IMR-90 (cell line): Measurements from ENCODE around the gene SPATA32. TPM values are rescaled to one million over a fixed set of nuclear protein-coding genes. Genes with fewer than 3 reads are reported as not detected.

Source experiments
- ATAC-seq: fragments of 200-7000 bp; cut with Tn5 transposase; 2 replicates; pipeline ENCODE4 v1.9.1; 2020; ENCODE audit warnings: low read depth, mild to moderate bottlenecking, moderate library complexity
- BruUV-seq: library from RNA; stranded (reverse); fragments of 400-500 nt; replicated peaks from 2 replicates; lab custom pipeline; 2021; lab: Mats Ljungman, UMichigan
- CTCF ChIA-PET: fragments of 300-600 bp; formaldehyde crosslinking; extraction: SDS; loops from one replicate; lab custom pipeline; 2021; ENCODE audit warnings: antibody characterized with exemption; lab: Yijun Ruan, JAX
- POLR2A ChIA-PET: fragments of 300-600 bp; sonication (Branson Sonifier 250); formaldehyde crosslinking; loops from one replicate; lab custom pipeline; 2022; ENCODE audit warnings: antibody characterized with exemption; ENCODE audit not compliant: unreplicated experiment; lab: Charles Lee
- DNase-seq: peaks from one replicate; pipeline ENCODE4 v3.0.0; 2013
- H2AFZ ChIP-seq: replicated peaks from 2 replicates; pipeline ENCODE3; 2013; ENCODE audit warnings: low read length, mild to moderate bottlenecking; ENCODE audit not compliant: poor library complexity
- H2AK5ac ChIP-seq: 2 replicates; pipeline ENCODE4 v1.6.1; 2013; ENCODE audit warnings: low read depth, low read length, inconsistent platforms
- H2AK9ac ChIP-seq: replicated peaks from 2 replicates; pipeline ENCODE3; 2013; ENCODE audit warnings: mild to moderate bottlenecking, low read depth, low read length, moderate library complexity; ENCODE audit not compliant: poor library complexity
- H2BK120ac ChIP-seq: 2 replicates; pipeline ENCODE4 v1.6.1; 2013; ENCODE audit warnings: low read depth, low read length, inconsistent platforms
- H2BK15ac ChIP-seq: 3 replicates; pipeline ENCODE4 v1.6.1; 2013; ENCODE audit warnings: low read depth, low read length, inconsistent platforms
- H2BK20ac ChIP-seq: 2 replicates; pipeline ENCODE4 v1.6.1; 2013; ENCODE audit warnings: low read depth, mild to moderate bottlenecking, inconsistent platforms, low read length, moderate library complexity
- H2BK5ac ChIP-seq: 2 replicates; pipeline ENCODE4 v1.6.1; 2013; ENCODE audit warnings: mild to moderate bottlenecking, low read depth, low read length, inconsistent platforms; ENCODE audit not compliant: poor library complexity, severe bottlenecking
- H3K14ac ChIP-seq: replicated peaks from 2 replicates; pipeline ENCODE4 v1.6.1; 2013; ENCODE audit warnings: low read depth, low read length, inconsistent platforms
- H3K18ac ChIP-seq: 2 replicates; pipeline ENCODE4 v1.6.1; 2013; ENCODE audit warnings: low read depth, low read length, control low read depth
- H3K23ac ChIP-seq: 2 replicates; pipeline ENCODE4 v1.6.1; 2013; ENCODE audit warnings: low read depth, low read length, inconsistent platforms
- H3K27ac ChIP-seq: 2 replicates; pipeline ENCODE4 v1.5.1; 2013; ENCODE audit warnings: mild to moderate bottlenecking, control low read depth, low read length; ENCODE audit not compliant: insufficient read depth
- H3K27me3 ChIP-seq: 2 replicates; pipeline ENCODE4 v1.6.1; 2013; ENCODE audit warnings: low read length; ENCODE audit not compliant: control insufficient read depth, insufficient read depth
- H3K36me3 ChIP-seq: 2 replicates; pipeline ENCODE4 v1.6.1; 2013; ENCODE audit warnings: low read length, mixed read lengths; ENCODE audit not compliant: control insufficient read depth, insufficient read depth
- H3K4ac ChIP-seq: 2 replicates; pipeline ENCODE4 v1.6.1; 2013; ENCODE audit warnings: low read depth, low read length, inconsistent platforms
- H3K4me1 ChIP-seq: 2 replicates; pipeline ENCODE4 v1.6.1; 2013; ENCODE audit warnings: low read length, mixed read lengths; ENCODE audit not compliant: control insufficient read depth, insufficient read depth
- H3K4me2 ChIP-seq: 2 replicates; pipeline ENCODE4 v1.6.1; 2013; ENCODE audit warnings: low read depth, mild to moderate bottlenecking, control low read depth, low read length, moderate library complexity
- H3K4me3 ChIP-seq: 2 replicates; pipeline ENCODE4 v1.5.1; 2013; ENCODE audit warnings: low read depth, mild to moderate bottlenecking, control low read depth, low read length, moderate library complexity; ENCODE audit not compliant: insufficient read depth
- H3K56ac ChIP-seq: 2 replicates; pipeline ENCODE4 v1.6.1; 2013; ENCODE audit warnings: low read length, inconsistent platforms; ENCODE audit not compliant: insufficient read depth; ENCODE audit errors: extremely low read depth
- H3K79me1 ChIP-seq, 2 experiments: 2 replicates each; pipeline ENCODE4 v1.6.1; 2013; ENCODE audit warnings: low read length in 2 of 2, inconsistent platforms in 1 of 2, low read depth in 1 of 2
- H3K9ac ChIP-seq: 2 replicates; pipeline ENCODE4 v1.6.1; 2013; ENCODE audit warnings: low read depth, low read length, control low read depth
- H3K9me1 ChIP-seq: 2 replicates; pipeline ENCODE4 v1.6.1; 2013; ENCODE audit warnings: low read length, inconsistent platforms; ENCODE audit not compliant: insufficient read depth
- H3K9me3 ChIP-seq: 2 replicates; pipeline ENCODE4 v1.6.1; 2013; ENCODE audit warnings: low read length; ENCODE audit not compliant: control insufficient read depth, insufficient read depth
- H4K20me1 ChIP-seq: 2 replicates; pipeline ENCODE4 v1.6.1; 2013; ENCODE audit warnings: low read length, inconsistent platforms; ENCODE audit not compliant: insufficient read depth
- H4K5ac ChIP-seq: 2 replicates; pipeline ENCODE4 v1.6.1; 2013; ENCODE audit warnings: mild to moderate bottlenecking, low read depth, low read length, control low read depth
- H4K8ac ChIP-seq, 2 experiments: 2 replicates each; pipeline ENCODE4 v1.6.1; 2013; ENCODE audit warnings: low read depth in 2 of 2, low read length in 2 of 2, control low read depth in 1 of 2, inconsistent platforms in 1 of 2
- H4K91ac ChIP-seq: 2 replicates; pipeline ENCODE4 v1.6.1; 2013; ENCODE audit warnings: low read depth, low read length, inconsistent platforms; ENCODE audit not compliant: insufficient read depth
- BHLHE40 ChIP-seq: fragments of 150-350 bp; IDR thresholded peaks from 2 replicates; pipeline ENCODE4 v1.6.1; 2016; ENCODE audit warnings: mild to moderate bottlenecking, low read depth, low read length
- CEBPB ChIP-seq: IDR thresholded peaks from 2 replicates; pipeline ENCODE4 v1.6.1; 2012; ENCODE audit warnings: low read depth, low read length, improper control_type of control experiment
- CHD1 ChIP-seq: IDR thresholded peaks from 2 replicates; pipeline ENCODE4 v1.6.1; 2012; ENCODE audit warnings: low read depth, low read length, improper control_type of control experiment
- CTCF ChIP-seq: conservative IDR thresholded peaks from 2 replicates; pipeline ENCODE4 v1.5.1; 2012; ENCODE audit warnings: mild to moderate bottlenecking, low read depth, low read length, improper control_type of control experiment
- ELK1 ChIP-seq: fragments of 150-350 bp; IDR thresholded peaks from 2 replicates; pipeline ENCODE4 v1.6.1; 2016; ENCODE audit warnings: low read depth, mild to moderate bottlenecking, low read length, moderate library complexity, borderline replicate concordance
- MXI1 ChIP-seq: IDR thresholded peaks from 2 replicates; pipeline ENCODE4 v1.6.1; 2012; ENCODE audit warnings: low read depth, mild to moderate bottlenecking, low read length, moderate library complexity, borderline replicate concordance
- NFE2L2 ChIP-seq: fragments of 150-350 bp; IDR thresholded peaks from 2 replicates; pipeline ENCODE4 v1.6.1; 2016; ENCODE audit warnings: low read depth, mild to moderate bottlenecking, low read length
- POLR2A ChIP-seq: IDR thresholded peaks from 2 replicates; pipeline ENCODE4 v1.6.1; 2012; ENCODE audit warnings: mild to moderate bottlenecking, low read depth, low read length
- RAD21 ChIP-seq: IDR thresholded peaks from 2 replicates; pipeline ENCODE4 v1.6.1; 2012; ENCODE audit warnings: low read length, improper control_type of control experiment
- RFX5 ChIP-seq: IDR thresholded peaks from 2 replicates; pipeline ENCODE4 v1.8.0; 2012; ENCODE audit warnings: low read depth, mild to moderate bottlenecking, low read length, moderate library complexity
- USF2 ChIP-seq: fragments of 150-350 bp; IDR thresholded peaks from 2 replicates; pipeline ENCODE4 v1.6.1; 2017; ENCODE audit warnings: mild to moderate bottlenecking, antibody characterized with exemption, low read length, low read depth
- WGBS, 2 experiments: methylation state at CpG; one replicate each; pipeline versions ENCODE4 v1.1.5 to v1.1.7; 2013; ENCODE audit warnings: missing lambda C conversion rate in 2 of 2; ENCODE audit not compliant: insufficient read length in 1 of 2; ENCODE audit errors: extremely low coverage in 2 of 2; 5-methylcytosine and 5-hydroxymethylcytosine counted together
- dilution Hi-C: fragments of 300-500 bp; cut with HindIII; formaldehyde crosslinking; loops from one replicate; pipeline ENCODE4 v1.14.3; 2018; ENCODE audit warnings: low sequenced_read_pairs; ENCODE audit not compliant: unreplicated experiment
- in situ Hi-C: fragments of 300-500 bp; cut with MboI; formaldehyde crosslinking; loops from 3 replicates; pipeline ENCODE4 v1.14.3; 2019; ENCODE audit warnings: low sequenced_read_pairs, inconsistent platforms, mixed read lengths
- intact Hi-C: fragments of 100-400 bp; cut with micrococcal nuclease; formaldehyde crosslinking; loops from 2 replicates; pipeline ENCODE4 v1.10.0; 2022
- polyA plus RNA-seq, 3 experiments: library from polyadenylated mRNA; depleted of rRNA; stranded (reverse); fragments of >200 nt; gene quantifications; 2 replicates each; pipeline ENCODE4 v1.2.3, GENCODE V29; 2012; ENCODE audit warnings: low replicate concordance in 1 of 3
- total RNA-seq: library from RNA; depleted of rRNA; stranded (reverse); fragments of >200 nt; gene quantifications from 2 replicates; pipeline ENCODE4 v1.2.3, GENCODE V29; 2012

SPATA32 gene
- total and polyA plus RNA-seq, 2 of the 4 experiments (the other 2 are of a cell fraction) = 0.18 TPM; not detected in 1

- peak; percentile 14 for DNase-seq
These were observed 14.9 kb downstream of the SPATA32 start for GRCh38 chr17:45246861-45247428.

More at GRCh38 chr17:45246861-45247428, 14.9 kb downstream of the SPATA32 start:
- dilution Hi-C loops (no loop called here), intact Hi-C loops (no loop called here), in situ Hi-C loops (no loop called here)
- H3K56ac ChIP-seq = no peak overlapping the region
- ChIA-PET CTCF (interaction anchor here (1.1 to 1.3 kb wide), 2 partner anchors 18 to 36 kb away, joined by 3 read pairs; no protein-coding TSS in a partner anchor), POLR2A (no interaction called here)
- H4K20me1 ChIP-seq = peaks cover 5% of the 10 kb centered on the region
- H3K36me3 ChIP-seq = peaks cover 8% of the 10 kb centered on the region; the same call in 1 of the 2 replicates
- TF ChIP-seq CTCF (peak; percentile 42), CHD1 (no peak), BHLHE40 (no peak), RFX5 (no peak), MXI1 (peak; percentile 48; the same call in 1 of the 2 replicates), RAD21 (peak; percentile 38; the same call in 1 of the 2 replicates), ELK1 (no peak), USF2 (no peak), CEBPB (no peak), NFE2L2 (no peak), POLR2A (no peak)
- no peak overlapping the region for H2BK20ac ChIP-seq
- no peak overlapping the region; the same call in 1 of the 2 replicates for H3K18ac ChIP-seq
- peak overlapping the region; percentile 84 for H3K4me2 ChIP-seq
- H3K4ac ChIP-seq = peak overlapping the region; percentile 54
- peak; percentile 52 for ATAC-seq
- no peak overlapping the region for H3K23ac ChIP-seq
- H3K4me1 ChIP-seq = peaks cover 5% of the 10 kb centered on the region; the same call in 1 of the 2 replicates
- no peak overlapping the region; the same call in 1 of the 2 replicates for H3K27ac ChIP-seq
- no peak overlapping the region for H4K91ac ChIP-seq
- H4K5ac ChIP-seq = no peak overlapping the region
- H2AK9ac ChIP-seq = peak overlapping the region; percentile 74
- no peak overlapping the region for H2BK5ac ChIP-seq
- H3K14ac ChIP-seq = peak overlapping the region; percentile 37; the same call in 1 of the 2 replicates
- no TSS peak for BruUV-seq
- H2AK5ac ChIP-seq = peak overlapping the region; percentile 43; the same call in 1 of the 2 replicates
- no peaks in the 10 kb centered on the region for H3K9me3 ChIP-seq
- H3K9ac ChIP-seq = peak overlapping the region; percentile 40
- peak overlapping the region; percentile 74 to 93; a peak in 3 of 4 replicates for H4K8ac ChIP-seq
- no peak overlapping the region for H2BK15ac ChIP-seq
- H3K27me3 ChIP-seq = no peaks in the 10 kb centered on the region
- peaks cover 0 to 9% of the 10 kb centered on the region in 2 experiments; a peak in 1 of 4 replicates for H3K79me1 ChIP-seq
- peak overlapping the region; percentile 96 for H2AFZ ChIP-seq
- 10% methylated on average over 25 of the region's 33 CpGs; no CpG with 5 or more reads in 1 of the 2 experiments for WGBS, 2 experiments
- H3K4me3 ChIP-seq = peak overlapping the region; percentile 67
- H3K9me1 ChIP-seq = 0 out of 2 replicates have a peak, but pooled peaks cover 2% of the 10 kb centered on the region
- peak overlapping the region; percentile 9; the same call in 1 of the 2 replicates for H2BK120ac ChIP-seq
